Dedifferentiated amniotic fluid mesenchymal stem cell (primary cell): ENCODE results near the gene ARHGAP9.
"Not testable (repeated sequence)": the region's sequence is repeated elsewhere in the genome, so short reads cannot be mapped to it uniquely, and the experiment has no call there.

Experiments used
- DNase-seq: peaks from one replicate; pipeline ENCODE4 v3.0.0-alpha.2; 2016; ENCODE audit errors: extremely low spot score

Gene ARHGAP9

GRCh38 chr12:57495051-57495701 lies 15.5 kb upstream of the ARHGAP9 start:
- not testable (repeated sequence) for DNase-seq

DNA sequence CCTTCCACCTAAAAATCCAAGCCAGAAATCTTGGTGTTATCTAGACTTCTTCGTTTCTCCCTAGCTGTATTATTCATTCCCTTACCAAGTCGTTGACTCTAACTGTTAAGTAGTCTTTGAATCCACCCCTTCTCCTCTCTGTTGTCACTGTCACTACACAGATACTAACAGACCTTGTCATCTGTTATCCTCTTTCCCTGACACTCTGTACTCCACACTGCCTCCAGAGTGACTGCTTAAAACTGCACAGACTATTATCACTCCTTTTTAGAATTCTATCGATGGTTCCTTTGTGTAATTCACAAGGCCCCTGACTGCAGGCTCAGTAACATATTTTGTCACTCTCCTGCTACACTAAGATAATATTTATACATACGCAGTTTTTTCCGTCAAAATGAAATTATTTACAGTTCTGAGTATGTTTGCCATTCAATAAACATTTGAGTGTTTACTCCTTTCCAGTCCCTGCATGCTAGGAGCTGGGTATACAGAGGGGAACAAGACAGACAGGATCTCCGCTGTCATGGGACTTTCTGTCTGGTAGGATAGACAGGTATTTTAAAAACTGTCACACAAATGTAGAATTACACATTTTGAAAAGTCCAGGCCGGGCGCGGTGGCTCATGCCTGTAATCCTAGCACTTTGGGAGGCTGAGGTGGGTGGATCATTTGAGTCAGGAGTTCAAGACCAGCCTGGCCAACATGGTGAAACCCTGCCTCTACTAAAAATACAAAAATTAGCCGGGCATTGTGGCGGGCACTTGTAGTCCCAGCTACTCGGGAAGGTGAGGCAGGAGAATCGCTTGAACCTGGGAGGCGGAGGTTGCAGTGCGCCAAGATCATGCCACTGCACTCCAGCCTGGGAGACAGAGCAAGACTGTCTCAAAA lies 12.0 kb upstream of the ARHGAP9 start:
- DNase-seq: no peak

DNA sequence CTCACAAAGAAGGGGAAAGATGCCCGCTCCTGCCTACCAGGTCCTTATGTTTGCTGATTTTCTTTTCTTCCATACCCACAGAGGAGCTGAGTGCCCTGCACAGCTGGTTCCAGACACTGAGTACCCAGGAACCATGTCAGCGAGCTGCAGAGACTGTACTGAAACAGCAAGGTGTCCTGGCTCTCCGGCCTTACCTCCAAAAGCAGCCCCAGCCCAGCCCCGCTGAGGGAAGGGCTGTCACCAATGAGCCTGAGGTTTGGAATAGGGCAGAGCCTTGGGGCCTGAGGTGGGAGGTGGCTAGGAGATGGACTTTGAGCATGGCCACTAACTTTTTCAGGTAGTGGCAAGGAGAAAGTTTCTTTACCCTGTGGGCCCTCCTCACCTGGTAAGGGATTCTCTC lies 10.5 kb upstream of the ARHGAP9 start:
- no peak for DNase-seq

DNA sequence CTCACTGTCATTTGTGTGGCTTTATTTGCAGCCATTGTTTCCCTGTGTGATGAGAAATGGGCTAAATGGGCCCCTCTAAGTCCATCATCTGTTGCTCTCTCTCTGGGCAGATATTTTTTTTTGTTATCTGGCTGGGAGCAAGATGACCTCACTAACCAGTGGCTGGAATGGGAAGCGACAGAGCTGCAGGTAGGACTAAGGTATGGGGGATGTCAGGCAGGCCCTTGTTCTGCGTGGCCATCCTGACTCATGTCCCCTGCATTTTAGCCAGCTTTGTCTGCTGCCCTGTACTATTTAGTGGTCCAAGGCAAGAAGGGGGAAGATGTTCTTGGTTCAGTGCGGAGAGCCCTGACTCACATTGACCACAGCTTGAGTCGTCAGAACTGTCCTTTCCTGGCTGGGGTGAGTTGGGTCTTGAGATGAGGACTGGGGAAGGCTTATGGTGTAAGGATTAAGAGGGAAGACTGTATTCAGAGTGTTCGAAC lies 9.5 kb upstream of the ARHGAP9 start:
- DNase-seq: no peak

- no peak for DNase-seq
These were observed 8.9 kb upstream of the ARHGAP9 start for GRCh38 chr12:57488402-57489156.

DNA sequence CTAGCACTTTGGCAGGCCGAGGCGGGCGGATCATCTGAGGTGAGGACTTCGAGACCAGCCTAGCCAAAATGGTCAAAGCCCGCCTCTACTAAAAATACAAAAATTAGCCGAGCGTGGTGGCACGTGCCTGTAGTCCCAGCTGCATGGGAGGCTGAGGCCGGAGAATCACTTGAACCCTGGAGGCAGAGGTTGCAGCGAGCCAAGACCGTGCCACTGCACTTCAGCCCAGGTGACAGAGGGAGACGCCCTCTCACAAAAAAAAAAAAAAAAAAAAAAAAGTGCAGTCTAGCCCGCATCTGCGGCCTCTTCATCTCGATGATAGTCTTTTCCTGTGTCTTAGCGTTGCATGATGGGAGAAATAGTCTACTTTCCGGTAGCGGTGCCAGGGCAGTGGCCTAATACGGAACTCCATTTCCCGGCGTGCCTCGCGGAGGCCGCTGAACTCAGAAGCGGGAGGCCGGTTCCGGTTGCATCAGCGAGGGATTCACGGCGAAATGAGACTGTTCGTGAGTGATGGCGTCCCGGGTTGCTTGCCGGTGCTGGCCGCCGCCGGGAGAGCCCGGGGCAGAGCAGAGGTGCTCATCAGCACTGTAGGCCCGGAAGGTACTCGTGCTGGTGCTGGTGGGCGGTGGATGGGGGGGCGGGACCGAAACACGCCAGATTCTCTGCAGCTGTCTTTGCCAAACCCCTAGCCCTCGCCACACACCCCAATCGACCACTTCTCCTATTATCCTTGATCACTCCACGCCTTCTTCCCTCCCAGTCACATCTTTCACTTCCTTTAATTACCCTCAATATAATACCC lies 8.1 kb upstream of the ARHGAP9 start, which contains the start of gene MARS1:
Gene MARS1 (plus strand): TSS at position 472 of the 805 bp plus-strand sequence. CDS start 23 bp downstream, at position 495.
- DNase-seq: peak; percentile 98

- no peak for DNase-seq
These were observed 7.5 kb upstream of the ARHGAP9 start for GRCh38 chr12:57487055-57487596.

- DNase-seq: no peak
These were observed 6.0 kb upstream of the ARHGAP9 start for GRCh38 chr12:57485695-57486094.

GRCh38 chr12:57483466-57483865 lies 3.8 kb upstream of the ARHGAP9 start:
- DNase-seq: peak; percentile 55

DNA sequence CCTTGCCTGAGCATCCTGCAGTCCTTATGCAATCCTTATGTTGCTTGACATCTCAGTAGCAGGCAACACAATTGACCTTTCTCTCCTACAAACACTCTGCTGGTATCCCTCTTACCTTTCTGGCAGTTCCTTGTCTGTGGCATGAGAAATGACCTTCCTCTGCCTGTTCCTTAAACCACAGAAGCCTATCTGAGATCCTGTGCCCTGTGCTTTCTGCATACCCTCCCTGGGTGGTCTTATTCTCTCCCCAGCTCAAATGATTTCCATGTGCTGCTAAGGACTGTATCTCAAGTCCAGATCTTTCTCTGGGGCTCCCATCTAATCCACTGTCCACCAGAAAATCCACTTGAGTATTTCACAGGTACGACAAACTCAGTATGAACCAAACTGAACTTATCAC lies 2.0 kb upstream of the ARHGAP9 start:
- DNase-seq: no peak

- DNase-seq: no peak
These were observed 657 bp downstream of the ARHGAP9 start for GRCh38 chr12:57479043-57479375.

DNA sequence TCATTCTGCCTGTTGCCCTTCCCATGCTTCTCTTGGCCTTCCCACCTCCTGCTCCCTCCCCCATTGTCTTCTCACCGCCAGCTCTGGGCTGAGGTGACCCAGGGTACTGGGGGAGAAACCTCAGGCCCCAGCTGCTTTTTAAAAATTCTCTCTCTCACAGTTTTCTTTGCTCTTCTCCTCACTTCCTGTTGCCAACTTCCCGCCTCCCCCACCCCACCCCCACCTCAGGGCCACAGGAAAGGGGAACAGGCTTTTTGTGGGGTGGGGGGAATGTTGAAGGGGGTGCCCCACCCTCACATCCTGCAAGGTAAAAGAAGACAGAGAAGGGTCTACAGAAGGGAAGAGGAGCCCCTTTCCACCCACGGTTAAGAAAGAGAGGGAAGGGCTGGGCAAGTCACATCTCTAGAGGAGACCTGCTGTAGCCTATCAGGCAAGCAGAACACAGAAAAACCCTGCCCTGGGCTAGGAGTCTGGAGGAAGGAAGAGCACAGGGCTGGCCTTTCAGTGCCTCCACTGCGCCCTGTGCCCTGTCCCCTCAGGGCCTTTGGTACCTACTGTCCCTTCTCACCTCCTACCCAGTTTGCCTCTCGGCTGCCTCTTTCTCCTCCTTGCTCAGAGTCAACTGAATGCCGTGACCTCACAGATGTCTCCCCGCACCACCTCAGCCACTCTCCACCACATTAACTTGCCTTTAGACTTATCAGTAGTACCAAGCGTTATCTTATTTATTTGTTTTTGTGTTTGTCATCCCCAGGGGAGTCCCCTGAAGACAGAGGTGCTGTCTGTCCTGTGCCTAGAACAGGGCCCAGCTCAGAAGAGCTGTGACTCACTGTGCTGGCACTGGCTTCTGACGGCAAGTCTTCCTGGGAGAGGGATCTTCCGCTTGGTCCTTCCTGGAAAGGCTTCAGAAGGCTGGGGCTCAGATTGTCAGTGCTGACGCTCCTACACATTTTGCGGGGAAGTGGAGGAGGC lies 1.7 kb downstream of the ARHGAP9 start:
- no peak for DNase-seq

DNA sequence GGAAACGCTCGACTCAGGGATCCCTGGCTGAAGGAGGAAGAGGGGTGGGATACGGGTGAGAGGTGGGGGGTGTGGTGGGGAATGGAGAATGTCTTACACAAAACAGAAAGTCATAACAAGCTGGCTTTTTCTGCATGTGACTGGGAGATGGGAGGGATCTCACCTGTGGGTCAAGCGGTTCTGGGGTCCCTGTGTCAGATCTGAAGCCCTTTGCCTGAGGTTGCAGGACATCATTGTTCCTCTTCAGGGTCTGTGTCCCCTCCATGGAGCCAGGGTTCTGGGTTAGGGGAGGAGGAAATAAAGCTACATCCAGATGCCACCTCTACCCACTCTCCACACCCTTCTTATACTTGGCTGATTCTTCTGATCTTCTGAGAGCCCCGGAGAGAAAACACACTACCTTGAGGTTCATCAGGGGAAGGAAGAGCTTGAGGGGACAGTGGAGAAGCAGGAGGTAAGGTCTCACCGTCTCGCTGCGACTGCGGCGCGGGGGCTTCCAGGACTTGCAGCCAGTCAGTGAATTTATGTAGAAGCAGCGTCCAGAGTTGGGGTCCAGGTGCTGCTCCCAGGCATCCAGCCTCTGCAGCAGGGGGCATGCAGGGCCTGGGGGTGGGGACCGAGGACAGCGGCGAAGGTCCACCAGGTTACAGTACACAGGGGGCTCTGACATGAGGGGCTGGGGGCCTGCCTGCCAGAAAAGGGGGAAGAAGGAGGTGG lies 2.5 kb downstream of the ARHGAP9 start:
- DNase-seq: no peak

- no peak for DNase-seq
These were observed 3.3 kb downstream of the ARHGAP9 start for GRCh38 chr12:57476162-57476992.

GRCh38 chr12:57475271-57476161 lies 4.2 kb downstream of the ARHGAP9 start:
- DNase-seq: no peak

GRCh38 chr12:57474862-57475261 lies 4.8 kb downstream of the ARHGAP9 start:
- DNase-seq: no peak

DNA sequence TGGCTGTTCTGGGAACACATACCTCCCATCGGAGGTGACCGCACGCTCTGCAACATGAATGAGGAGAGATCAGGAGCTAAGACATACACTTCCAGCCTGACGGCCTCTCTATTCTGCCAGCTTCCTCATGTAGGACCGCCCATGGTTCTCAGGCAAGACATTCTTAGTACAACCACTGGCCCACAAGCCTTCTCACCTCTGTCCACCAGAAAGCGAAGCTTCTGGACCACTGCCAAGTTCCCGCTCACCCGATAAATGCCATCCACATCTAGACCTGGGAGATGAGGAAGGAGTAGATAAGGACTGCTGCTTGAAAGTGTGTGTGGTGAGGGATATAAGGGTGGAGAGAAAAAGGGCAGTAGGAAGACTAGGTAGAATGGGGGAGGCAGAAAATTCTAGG lies 5.2 kb downstream of the ARHGAP9 start:
- no peak for DNase-seq
